ENCODE data around the gene PLPP3.

DNA sequence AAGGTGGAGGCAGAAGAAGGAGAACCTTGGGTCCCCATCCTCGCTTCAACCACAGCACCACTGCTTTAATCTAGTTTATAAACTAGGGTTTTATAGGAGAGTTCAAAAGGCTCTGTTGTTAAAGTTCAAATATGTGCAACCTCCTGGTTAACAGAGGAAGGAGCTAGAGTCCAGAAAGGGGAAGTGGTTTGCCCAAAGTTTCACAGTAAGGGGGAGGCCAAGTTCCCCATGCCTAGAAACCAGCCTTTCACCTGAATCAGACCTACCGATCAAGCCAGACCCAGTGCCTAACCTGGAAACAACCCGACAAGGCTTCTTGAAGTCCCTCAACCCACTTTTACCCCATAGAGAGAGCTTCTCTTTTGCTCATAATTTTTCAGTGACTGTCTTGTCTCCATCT lies 106.5 kb downstream of the PLPP3 start:
- TF ChIP-seq, protein P1, sequence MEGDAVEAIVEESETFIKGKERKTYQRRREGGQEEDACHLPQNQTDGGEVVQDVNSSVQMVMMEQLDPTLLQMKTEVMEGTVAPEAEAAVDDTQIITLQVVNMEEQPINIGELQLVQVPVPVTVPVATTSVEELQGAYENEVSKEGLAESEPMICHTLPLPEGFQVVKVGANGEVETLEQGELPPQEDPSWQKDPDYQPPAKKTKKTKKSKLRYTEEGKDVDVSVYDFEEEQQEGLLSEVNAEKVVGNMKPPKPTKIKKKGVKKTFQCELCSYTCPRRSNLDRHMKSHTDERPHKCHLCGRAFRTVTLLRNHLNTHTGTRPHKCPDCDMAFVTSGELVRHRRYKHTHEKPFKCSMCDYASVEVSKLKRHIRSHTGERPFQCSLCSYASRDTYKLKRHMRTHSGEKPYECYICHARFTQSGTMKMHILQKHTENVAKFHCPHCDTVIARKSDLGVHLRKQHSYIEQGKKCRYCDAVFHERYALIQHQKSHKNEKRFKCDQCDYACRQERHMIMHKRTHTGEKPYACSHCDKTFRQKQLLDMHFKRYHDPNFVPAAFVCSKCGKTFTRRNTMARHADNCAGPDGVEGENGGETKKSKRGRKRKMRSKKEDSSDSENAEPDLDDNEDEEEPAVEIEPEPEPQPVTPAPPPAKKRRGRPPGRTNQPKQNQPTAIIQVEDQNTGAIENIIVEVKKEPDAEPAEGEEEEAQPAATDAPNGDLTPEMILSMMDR (IDR thresholded peaks at IDR 0.05 in 2 of 3, conservative IDR thresholded peaks at IDR 0.05 in 1 of 3; ENCODE audit: borderline replicate concordance in 1 of 3, insufficient read depth in 1 of 3, low read depth in 2 of 3, low read length in 2 of 3) = no peak
- no peak for TF ChIP-seq YY1 (IDR thresholded peaks at IDR 0.05; ENCODE audit: extremely low read depth, insufficient replicate concordance, low read depth, low read length)
- no peak for TF ChIP-seq RAD21 (IDR thresholded peaks at IDR 0.05; ENCODE audit: low read depth)
- no peak for TF ChIP-seq CEBPB (IDR thresholded peaks at IDR 0.05; ENCODE audit: low read depth)
- no peak for TF ChIP-seq POLR2A (IDR thresholded peaks at IDR 0.05; ENCODE audit: borderline replicate concordance, extremely low read depth, insufficient read depth, insufficient read length)
- TF ChIP-seq EGR1 (IDR thresholded peaks at IDR 0.05; ENCODE audit: low read depth) = no peak
- no peak for TF ChIP-seq SIN3A (IDR thresholded peaks at IDR 0.05; ENCODE audit: low read depth)
- TF ChIP-seq EZH2 (IDR thresholded peaks at IDR 0.05) = no peak
- TF ChIP-seq, protein P2, sequence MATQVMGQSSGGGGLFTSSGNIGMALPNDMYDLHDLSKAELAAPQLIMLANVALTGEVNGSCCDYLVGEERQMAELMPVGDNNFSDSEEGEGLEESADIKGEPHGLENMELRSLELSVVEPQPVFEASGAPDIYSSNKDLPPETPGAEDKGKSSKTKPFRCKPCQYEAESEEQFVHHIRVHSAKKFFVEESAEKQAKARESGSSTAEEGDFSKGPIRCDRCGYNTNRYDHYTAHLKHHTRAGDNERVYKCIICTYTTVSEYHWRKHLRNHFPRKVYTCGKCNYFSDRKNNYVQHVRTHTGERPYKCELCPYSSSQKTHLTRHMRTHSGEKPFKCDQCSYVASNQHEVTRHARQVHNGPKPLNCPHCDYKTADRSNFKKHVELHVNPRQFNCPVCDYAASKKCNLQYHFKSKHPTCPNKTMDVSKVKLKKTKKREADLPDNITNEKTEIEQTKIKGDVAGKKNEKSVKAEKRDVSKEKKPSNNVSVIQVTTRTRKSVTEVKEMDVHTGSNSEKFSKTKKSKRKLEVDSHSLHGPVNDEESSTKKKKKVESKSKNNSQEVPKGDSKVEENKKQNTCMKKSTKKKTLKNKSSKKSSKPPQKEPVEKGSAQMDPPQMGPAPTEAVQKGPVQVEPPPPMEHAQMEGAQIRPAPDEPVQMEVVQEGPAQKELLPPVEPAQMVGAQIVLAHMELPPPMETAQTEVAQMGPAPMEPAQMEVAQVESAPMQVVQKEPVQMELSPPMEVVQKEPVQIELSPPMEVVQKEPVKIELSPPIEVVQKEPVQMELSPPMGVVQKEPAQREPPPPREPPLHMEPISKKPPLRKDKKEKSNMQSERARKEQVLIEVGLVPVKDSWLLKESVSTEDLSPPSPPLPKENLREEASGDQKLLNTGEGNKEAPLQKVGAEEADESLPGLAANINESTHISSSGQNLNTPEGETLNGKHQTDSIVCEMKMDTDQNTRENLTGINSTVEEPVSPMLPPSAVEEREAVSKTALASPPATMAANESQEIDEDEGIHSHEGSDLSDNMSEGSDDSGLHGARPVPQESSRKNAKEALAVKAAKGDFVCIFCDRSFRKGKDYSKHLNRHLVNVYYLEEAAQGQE (IDR thresholded peaks at IDR 0.05; ENCODE audit: low read depth) = no peak
- TF ChIP-seq EZH2phosphoT487 (IDR thresholded peaks at IDR 0.05; ENCODE audit: borderline replicate concordance) = no peak
- no peak for TF ChIP-seq SRF (IDR thresholded peaks at IDR 0.05; ENCODE audit: low read depth)
- TF ChIP-seq POLR2AphosphoS5 (IDR thresholded peaks at IDR 0.05; ENCODE audit: low read depth, low read length) = no peak
- TF ChIP-seq ZNF274 (IDR thresholded peaks at IDR 0.05; ENCODE audit: low read depth, low read length) = no peak
